HepG2 (cell line): ENCODE measurements around the gene WNT10A. TPM values are rescaled to one million over a fixed set of nuclear protein-coding genes. Genes with fewer than 3 reads are reported as not detected.
A peak's percentile ranks its signal among the peaks of the same experiment; 100 is the strongest.

Source experiments
- ATAC-seq: fragments of 200-7000 bp; cut with Tn5 transposase; 3 replicates; pipeline ENCODE4 v1.9.1; 2020; ENCODE audit warnings: mild to moderate bottlenecking, moderate library complexity
- BruUV-seq: library from RNA; stranded (reverse); fragments of 400-500 nt; replicated peaks from 2 replicates; lab custom pipeline; 2021; lab: Mats Ljungman, UMichigan
- CTCF ChIA-PET: fragments of 300-600 bp; formaldehyde crosslinking; extraction: SDS; loops from one replicate; lab custom pipeline; 2021; ENCODE audit warnings: low total read pairs, inconsistent platforms, low intra/inter-chr PET ratio; lab: Yijun Ruan, JAX
- POLR2A ChIA-PET: fragments of 350-600 bp; sonication (Branson Sonifier 250); formaldehyde crosslinking; loops from one replicate; lab custom pipeline; 2020; ENCODE audit warnings: antibody characterized with exemption, inconsistent platforms; lab: Yijun Ruan, JAX
- DNase-seq: peaks from one replicate; pipeline ENCODE4 v3.0.0-alpha.2; 2015; ENCODE audit warnings: low spot score
- FAIRE-seq: peaks from 3 replicates; lab custom pipeline; 2011; peaks lifted over from hg19 to GRCh38; lab: Jason Lieb, UNC
- H2AFZ ChIP-seq: one replicate; pipeline ENCODE4 v1.6.1; 2011; ENCODE audit warnings: low read length, inconsistent platforms
- H3K27ac ChIP-seq: fragments of 300-600 bp; 3 replicates; pipeline ENCODE4 v1.8.0; 2011; ENCODE audit warnings: mixed run types, mild to moderate bottlenecking, mixed read lengths, low read length, inconsistent platforms; ENCODE audit not compliant: insufficient read depth; ENCODE audit errors: extremely low read length
- H3K27me3 ChIP-seq, 2 experiments: fragments of 200-600 bp in 1 of 2; 2 replicates in 1 of 2; 3 replicates in 1 of 2; pipeline versions ENCODE4 v1.6.0 to v1.8.0; 2011; ENCODE audit warnings: low read length in 2 of 2, mild to moderate bottlenecking in 2 of 2, moderate library complexity in 2 of 2, inconsistent platforms in 1 of 2; ENCODE audit not compliant: insufficient read depth in 2 of 2, control insufficient read depth in 1 of 2
- H3K36me3 ChIP-seq, 2 experiments: fragments of 200-600 bp in 1 of 2; replicated peaks in 1 of 2; 2 replicates in 1 of 2; 3 replicates in 1 of 2; pipeline versions ENCODE4 v1.5.1 to v1.8.0; 2011; ENCODE audit warnings: low read length in 2 of 2, inconsistent platforms in 1 of 2; ENCODE audit not compliant: insufficient read depth in 2 of 2, control insufficient read depth in 1 of 2
- H3K4me1 ChIP-seq: 2 replicates; pipeline ENCODE4 v1.5.1; 2012; ENCODE audit warnings: low read length, inconsistent platforms; ENCODE audit not compliant: insufficient read depth
- H3K4me2 ChIP-seq: 2 replicates; pipeline ENCODE4 v1.6.0; 2011; ENCODE audit warnings: low read depth, low read length, inconsistent platforms
- H3K4me3 ChIP-seq, 3 experiments: fragments of 200-600 bp in 1 of 3; sonication (generic), shearing (Covaris generic) in 1 of 3; replicated peaks in 1 of 3; 2 replicates each; pipeline ENCODE4 v1.5.1; 2011 to 2016; ENCODE audit warnings: low read length in 3 of 3, inconsistent platforms in 2 of 3, low read depth in 2 of 3, mild to moderate bottlenecking in 2 of 3, control low read depth in 1 of 3, mixed read lengths in 1 of 3; ENCODE audit not compliant: insufficient read depth in 1 of 3
- H3K79me2 ChIP-seq: one replicate; pipeline ENCODE4 v1.6.1; 2011; ENCODE audit warnings: low read length, inconsistent platforms; ENCODE audit not compliant: insufficient read depth
- H3K9ac ChIP-seq: 2 replicates; pipeline ENCODE4 v1.6.0; 2011; ENCODE audit warnings: mild to moderate bottlenecking, low read depth, low read length, inconsistent platforms; ENCODE audit not compliant: insufficient read depth
- H3K9me3 ChIP-seq: 2 replicates; pipeline ENCODE4 v1.5.1; 2012; ENCODE audit warnings: mild to moderate bottlenecking, low read length
- H4K20me1 ChIP-seq: 2 replicates; pipeline ENCODE4 v1.6.0; 2011; ENCODE audit warnings: inconsistent platforms, mild to moderate bottlenecking, low read length, moderate library complexity; ENCODE audit not compliant: insufficient read depth
- AKAP8 ChIP-seq: sonication (generic); formaldehyde crosslinking; IDR thresholded peaks from 2 replicates; pipeline ENCODE4 v1.5.1; 2020; ENCODE audit warnings: mild to moderate bottlenecking, missing genetic modification reagents
- EZH2 ChIP-seq: conservative IDR thresholded peaks from 2 replicates; pipeline ENCODE4 v1.6.1; 2012; ENCODE audit warnings: mild to moderate bottlenecking, low read depth, low read length, moderate library complexity
- KLF16 ChIP-seq, 2 experiments: sonication (generic) in 1 of 2; formaldehyde crosslinking in 1 of 2; IDR thresholded peaks; 2 replicates each; pipeline versions ENCODE4 v1.6.1 to v1.8.0; 2016 to 2023; ENCODE audit warnings: missing genetic modification reagents in 2 of 2, missing compliant biosample characterization in 1 of 2
- MTA1 ChIP-seq: sonication (generic); formaldehyde crosslinking; IDR thresholded peaks from 2 replicates; pipeline ENCODE4 v1.4.0; 2020; ENCODE audit warnings: missing genetic modification reagents, mild to moderate bottlenecking, borderline replicate concordance
- MTF2 ChIP-seq: sonication (generic); formaldehyde crosslinking; IDR thresholded peaks from 2 replicates; pipeline ENCODE4 v1.5.0; 2020; ENCODE audit warnings: missing genetic modification reagents, borderline replicate concordance
- NCOA5 ChIP-seq: sonication (generic); formaldehyde crosslinking; IDR thresholded peaks from 2 replicates; pipeline ENCODE4 v1.4.0; 2020; ENCODE audit warnings: missing genetic modification reagents
- RXRA ChIP-seq: sonication (generic); formaldehyde crosslinking; IDR thresholded peaks from 2 replicates; pipeline ENCODE4 v1.5.1; 2020; ENCODE audit warnings: missing genetic modification reagents
- ZNF564 ChIP-seq: sonication (generic); formaldehyde crosslinking; IDR thresholded peaks from 2 replicates; pipeline ENCODE4 v1.8.1; 2023; ENCODE audit warnings: mild to moderate bottlenecking, missing genetic modification reagents
- ZNF589 ChIP-seq: sonication (generic); formaldehyde crosslinking; conservative IDR thresholded peaks from 2 replicates; pipeline ENCODE4 v1.8.0; 2022; ENCODE audit warnings: mild to moderate bottlenecking, moderate library complexity, missing genetic modification reagents
- ZNF776 ChIP-seq: sonication (generic); formaldehyde crosslinking; IDR thresholded peaks from 2 replicates; pipeline ENCODE4 v1.4.0; 2020; ENCODE audit warnings: mild to moderate bottlenecking, missing genetic modification reagents
- ZNF800 ChIP-seq: sonication (generic); formaldehyde crosslinking; IDR thresholded peaks from 2 replicates; pipeline ENCODE4 v1.4.0; 2020; ENCODE audit warnings: missing genetic modification reagents
- WGBS: methylation state at CpG from one replicate; pipeline ENCODE4 v1.1.6; 2017; ENCODE audit warnings: low lambda C conversion rate; 5-methylcytosine and 5-hydroxymethylcytosine counted together
- in situ Hi-C: cut with HindIII; loops from 2 replicates; pipeline ENCODE4 v1.10.0; 2017; ENCODE audit warnings: low pct_unique_long_range_greater_than_20kb; ENCODE audit not compliant: extremely low pct_ligation_motif_present
- intact Hi-C: fragments of 100-400 bp; cut with micrococcal nuclease; formaldehyde crosslinking; loops from one replicate; pipeline ENCODE4 v1.10.0; 2022; ENCODE audit not compliant: unreplicated experiment
- polyA plus RNA-seq, 8 experiments: library from polyadenylated mRNA; depleted of rRNA in 3 of 8; stranded (reverse) in 7 of 8; unstranded in 1 of 8; fragments of >200 nt; fragmentation: Illumina TruSeq in 4 of 8; extraction: Trizol in 4 of 8; gene quantifications; 2 replicates each; pipeline versions ENCODE4 v1.2.1 to v1.2.3, GENCODE V29; 2011 to 2016; ENCODE audit warnings: low read depth in 4 of 8, missing spikeins in 1 of 8, mixed read lengths in 1 of 8; ENCODE audit not compliant: insufficient read depth in 1 of 8
- total RNA-seq, 5 experiments: library from RNA; depleted of rRNA; stranded (reverse); fragments of >200 nt; fragmentation: Illumina TruSeq; extraction: Trizol; gene quantifications; 2 replicates each; pipeline ENCODE4 v1.2.3, GENCODE V29; 2016; ENCODE audit warnings: low read depth in 1 of 5
- TF ChIP-seq, protein P1 (sequence below): sonication (generic); formaldehyde crosslinking; IDR thresholded peaks from 2 replicates; pipeline ENCODE4 v1.9.0; 2021; ENCODE audit warnings: missing genetic modification reagents, mild to moderate bottlenecking, borderline replicate concordance

The WNT10A gene
- total and polyA plus RNA-seq, 2 of the 13 experiments (the other 11 are each of a cell fraction or from before 2014, with no cell fraction given): 0.03 TPM; not detected in 1

- Histone ChIP-seq H3K9ac (no peak overlapping the region), H3K9me3 (no peaks in the 10 kb centered on the region), H3K27me3 (peaks cover 18 to 86% of the 10 kb centered on the region in 2 experiments), H3K4me1 (peaks cover 27% of the 10 kb centered on the region), H2AFZ (no peak overlapping the region), H3K36me3 (no peaks in the 10 kb centered on the region), H3K4me2 (peak overlapping the region; percentile 52), H3K4me3 (peak overlapping the region in 2 of 3 experiments; percentile 18 to 52; a peak in 3 of 6 replicates), H3K79me2 (no peaks in the 10 kb centered on the region), H4K20me1 (no peaks in the 10 kb centered on the region; the same call in 1 of the 2 replicates), H3K27ac (no peak overlapping the region)
- ChIA-PET POLR2A (no interaction called here), CTCF (no interaction called here)
- in situ Hi-C loops: no loop called here
- ATAC-seq: no peak
- WGBS: 8% methylated on average over 45 of the region's 51 CpGs
- TF ChIP-seq ZNF800 (CRISPR knock-in tag) (0 out of 2 replicates have a peak, but pooled peaks have one; percentile 43), MTA1 (CRISPR knock-in tag) (0 out of 2 replicates have a peak, but pooled peaks have one; percentile 34), ZNF564 (no peak), ZNF776 (CRISPR knock-in tag) (no peak), AKAP8 (CRISPR knock-in tag) (no peak), KLF16 (CRISPR knock-in tag; IDR thresholded peaks at IDR 0.05) (no peak), NCOA5 (no peak), ZNF589 (CRISPR knock-in tag) (no peak), MTF2 (peak; percentile 66; the same call in 1 of the 2 replicates), RXRA (peak; percentile 26; the same call in 1 of the 2 replicates), EZH2 (peak; percentile 97)
- TF ChIP-seq, protein P1, sequence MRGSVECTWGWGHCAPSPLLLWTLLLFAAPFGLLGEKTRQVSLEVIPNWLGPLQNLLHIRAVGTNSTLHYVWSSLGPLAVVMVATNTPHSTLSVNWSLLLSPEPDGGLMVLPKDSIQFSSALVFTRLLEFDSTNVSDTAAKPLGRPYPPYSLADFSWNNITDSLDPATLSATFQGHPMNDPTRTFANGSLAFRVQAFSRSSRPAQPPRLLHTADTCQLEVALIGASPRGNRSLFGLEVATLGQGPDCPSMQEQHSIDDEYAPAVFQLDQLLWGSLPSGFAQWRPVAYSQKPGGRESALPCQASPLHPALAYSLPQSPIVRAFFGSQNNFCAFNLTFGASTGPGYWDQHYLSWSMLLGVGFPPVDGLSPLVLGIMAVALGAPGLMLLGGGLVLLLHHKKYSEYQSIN (CRISPR knock-in tag): no peak
- FAIRE-seq: no peak
- DNase-seq: no peak
- BruUV-seq: no TSS peak
- intact Hi-C loops: no loop called here
These were observed 21.7 kb upstream of the WNT10A start for GRCh38 chr2:218858671-218859555.
